ENCODE measurements around the gene ZNF860. TPM values are rescaled to one million over a fixed set of nuclear protein-coding genes. Genes with fewer than 3 reads are reported as not detected.

The ZNF860 gene
- total RNA-seq, 1 donor from 2014 or later, result 0.56 TPM

GRCh38 chr3:31997500-31997899 lies 15.9 kb downstream of the ZNF860 start:
- Mint-ChIP-seq H3K4me1 (peaks cover 5% of the 10 kb centered on the region), H3K27ac (ENCODE audit: unreplicated experiment) (no peak overlapping the region), H3K9me3 (peaks cover under 1% of the 10 kb centered on the region), H3K4me3 (no peak overlapping the region), H3K36me3 (ENCODE audit: low read depth) (peaks cover 3% of the 10 kb centered on the region), H3K27me3 (ENCODE audit: low read depth) (no peaks in the 10 kb centered on the region)
- no peak for DNase-seq (ENCODE audit: low read depth, low spot score)
- no peak for TF ChIP-seq CTCF (conservative IDR thresholded peaks at IDR 0.05)

- no peak for TF ChIP-seq CTCF (conservative IDR thresholded peaks at IDR 0.05)
- Mint-ChIP-seq H3K4me3 (no peak overlapping the region), H3K27me3 (ENCODE audit: low read depth) (no peaks in the 10 kb centered on the region), H3K36me3 (ENCODE audit: low read depth) (peaks cover 3% of the 10 kb centered on the region), H3K27ac (ENCODE audit: unreplicated experiment) (peak overlapping the region; percentile 3), H3K9me3 (no peaks in the 10 kb centered on the region), H3K4me1 (peaks cover 12% of the 10 kb centered on the region)
- DNase-seq (ENCODE audit: low read depth, low spot score), result no peak
Measured at GRCh38 chr3:31999907-32000439, 18.4 kb downstream of the ZNF860 start.

- Mint-ChIP-seq H3K4me3 (no peak overlapping the region), H3K36me3 (ENCODE audit: low read depth) (peaks cover 3% of the 10 kb centered on the region), H3K27ac (ENCODE audit: unreplicated experiment) (no peak overlapping the region), H3K27me3 (ENCODE audit: low read depth) (no peaks in the 10 kb centered on the region), H3K4me1 (peaks cover 12% of the 10 kb centered on the region), H3K9me3 (no peaks in the 10 kb centered on the region)
- no peak for TF ChIP-seq CTCF (conservative IDR thresholded peaks at IDR 0.05)
- DNase-seq (ENCODE audit: low read depth, low spot score), result no peak
Measured at GRCh38 chr3:32000877-32001276, 19.3 kb downstream of the ZNF860 start.

GRCh38 chr3:32002561-32003368 lies 21.2 kb downstream of the ZNF860 start:
- no peak for TF ChIP-seq CTCF (conservative IDR thresholded peaks at IDR 0.05)
- peak overlapping the region; percentile 32 for H3K27ac Mint-ChIP-seq (ENCODE audit: unreplicated experiment)
- H3K4me3 Mint-ChIP-seq, result no peak overlapping the region
- no peaks in the 10 kb centered on the region for H3K36me3 Mint-ChIP-seq (ENCODE audit: low read depth)
- no peak for DNase-seq (ENCODE audit: low read depth, low spot score)
- no peaks in the 10 kb centered on the region for H3K27me3 Mint-ChIP-seq (ENCODE audit: low read depth)
- peaks cover 12% of the 10 kb centered on the region for H3K4me1 Mint-ChIP-seq
- no peaks in the 10 kb centered on the region for H3K9me3 Mint-ChIP-seq

GRCh38 chr3:32003380-32003779 lies 21.8 kb downstream of the ZNF860 start:
- TF ChIP-seq CTCF (conservative IDR thresholded peaks at IDR 0.05), result no peak
- Mint-ChIP-seq H3K9me3 (no peaks in the 10 kb centered on the region), H3K27ac (ENCODE audit: unreplicated experiment) (no peak overlapping the region)

More at GRCh38 chr3:32003380-32003779, 21.8 kb downstream of the ZNF860 start:
- Mint-ChIP-seq H3K4me1 (peaks cover 12% of the 10 kb centered on the region), H3K4me3 (no peak overlapping the region), H3K27me3 (ENCODE audit: low read depth) (no peaks in the 10 kb centered on the region), H3K36me3 (ENCODE audit: low read depth) (no peaks in the 10 kb centered on the region)
- DNase-seq (ENCODE audit: low read depth, low spot score), result no peak
